Measurements from ENCODE around the gene ECE1. TPM values are rescaled to one million over a fixed set of nuclear protein-coding genes. Genes with fewer than 3 reads are reported as not detected.

ECE1 gene
- total and polyA plus RNA-seq, 2 donors (not counting 3 experiments of a cell fraction or from before 2014, with no cell fraction given) = 437 to 562 TPM

DNA sequence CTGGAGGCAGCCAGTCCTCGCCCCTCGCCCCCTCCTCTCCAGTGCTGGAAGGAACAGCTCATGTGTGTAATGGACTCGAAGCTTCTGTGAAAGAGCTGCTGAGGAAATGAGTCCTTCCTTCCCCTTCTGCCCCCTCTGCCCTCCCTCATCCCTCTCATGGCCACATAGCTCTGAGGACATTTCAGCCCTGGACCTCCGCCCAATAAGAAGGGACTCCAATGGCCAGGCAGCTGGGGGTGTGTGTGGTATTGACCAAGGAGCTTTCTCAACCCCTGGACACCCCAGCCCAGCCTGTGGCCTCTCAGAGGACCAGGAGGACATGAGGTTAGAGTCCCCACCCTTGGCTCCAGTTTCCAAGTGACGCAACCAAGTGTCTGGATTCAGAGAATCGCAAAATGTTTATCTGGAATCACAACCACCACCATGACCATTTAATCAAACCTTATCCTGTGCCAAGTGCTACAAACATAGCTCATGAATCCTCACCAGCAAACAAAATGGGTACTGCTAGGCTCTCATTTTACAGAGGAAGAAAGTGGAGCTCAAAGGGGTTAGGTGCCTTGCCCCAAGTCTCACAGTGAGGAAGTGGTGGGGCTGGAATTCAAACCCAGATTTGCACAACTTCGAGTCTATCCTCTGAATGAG lies 47.8 kb upstream of the ECE1 start:
- Histone ChIP-seq H3K27ac (ENCODE audit: insufficient read depth, low read depth, low read length) (peak overlapping the region; percentile 75), H3K4me2 (ENCODE audit: insufficient read depth, low read length) (peak overlapping the region; percentile 18), H3K9me1 (replicated peaks; ENCODE audit: control insufficient read depth, extremely low read depth, insufficient read depth, low read length) (no peaks in the 10 kb centered on the region), H4K20me1 (replicated peaks; ENCODE audit: control insufficient read depth, extremely low read depth, insufficient read depth, low read length) (no peaks in the 10 kb centered on the region), H3K4me1 (ENCODE audit: control insufficient read depth, extremely low read depth, insufficient read depth, low read length) (peaks cover 77% of the 10 kb centered on the region), H3K9ac (replicated peaks; ENCODE audit: extremely low read depth, insufficient read depth, low read length) (no peak overlapping the region), H3K36me3 (ENCODE audit: control insufficient read depth in 2 of 2, extremely low read depth in 1 of 2, insufficient read depth in 2 of 2, low read length in 2 of 2) (no peaks in the 10 kb centered on the region), H3K9me3 (replicated peaks; ENCODE audit: control insufficient read depth, insufficient read depth, low read length) (no peaks in the 10 kb centered on the region), H3K79me2 (ENCODE audit: control insufficient read depth, insufficient read depth, low read length) (peaks cover 95% of the 10 kb centered on the region), H3K27me3 (ENCODE audit: control insufficient read depth in 2 of 2, insufficient read depth in 2 of 2, low read length in 2 of 2) (no peaks in the 10 kb centered on the region), H2AFZ (ENCODE audit: low read depth, low read length) (no peak overlapping the region), H3K4me3 (replicated peaks in 1 of 3; ENCODE audit: insufficient read depth in 1 of 3, low read depth in 1 of 3, low read length in 3 of 3) (no peak overlapping the region)
- POLR2A ChIA-PET = interaction anchor here (0.7 to 1.6 kb wide), 3 partner anchors 14 to 76 kb away, joined by 3 to 11 read pairs (median 7); no protein-coding TSS in a partner anchor
- intact Hi-C loops (cut with micrococcal nuclease) = loop anchor here (1.0 kb wide), 1 partner anchor 58 kb away; no protein-coding TSS in a partner anchor
- no peak for TF ChIP-seq POLR2A (IDR thresholded peaks at IDR 0.05; ENCODE audit: low read depth, low read length)
- no peak for TF ChIP-seq CTCF (IDR thresholded peaks at IDR 0.05; ENCODE audit: extremely low read depth in 1 of 2, insufficient read depth in 1 of 2, low read depth in 1 of 2, low read length in 2 of 2)
- TF ChIP-seq FOS (IDR thresholded peaks at IDR 0.05; ENCODE audit: borderline replicate concordance, insufficient read depth, low read length) = no peak
- no peak for TF ChIP-seq EZH2 (IDR thresholded peaks at IDR 0.05; ENCODE audit: borderline replicate concordance, low read depth, low read length, severe bottlenecking)
- TF ChIP-seq POLR2AphosphoS5 (IDR thresholded peaks at IDR 0.05; ENCODE audit: insufficient read depth, low read depth, low read length) = no peak
- TF ChIP-seq GATA2 (IDR thresholded peaks at IDR 0.05; ENCODE audit: insufficient read depth, insufficient read length, low read depth, low read length) = peak; percentile 61
- TF ChIP-seq MAX (IDR thresholded peaks at IDR 0.05; ENCODE audit: insufficient read depth, insufficient read length) = peak; percentile 2
- peak; percentile 3 for TF ChIP-seq JUN (IDR thresholded peaks at IDR 0.05; ENCODE audit: borderline replicate concordance, insufficient read depth, insufficient read length, low read depth)
- TF ChIP-seq MYC (IDR thresholded peaks at IDR 0.05; ENCODE audit: low read depth, low read length) = no peak
- FAIRE-seq (peak; percentile 97), DNase-seq (ENCODE audit: low read depth, low spot score) (peak; percentile 91)
- CTCF ChIA-PET = interaction anchor here (0.9 to 4.6 kb wide), 19 partner anchors 9 to 320 kb away, joined by 3 to 73 read pairs (median 6); no protein-coding TSS in a partner anchor
- dilution Hi-C loops (cut with MboI; ENCODE audit: extremely low pct_ligation_motif_present, low sequenced_read_pairs) = no loop called here
- no TSS peak for BruUV-seq (replicated peaks)
